Pons (tissue), 1 donor: ENCODE data around the gene DHRSX.
"Not testable (repeated sequence)": the region's sequence is repeated elsewhere in the genome, so short reads cannot be mapped to it uniquely, and the experiment has no call there.

Source experiments
- DNase-seq: peaks from one replicate; pipeline ENCODE4 v3.0.0-alpha.2; 2016; ENCODE audit warnings: low spot score

DHRSX gene

DNA sequence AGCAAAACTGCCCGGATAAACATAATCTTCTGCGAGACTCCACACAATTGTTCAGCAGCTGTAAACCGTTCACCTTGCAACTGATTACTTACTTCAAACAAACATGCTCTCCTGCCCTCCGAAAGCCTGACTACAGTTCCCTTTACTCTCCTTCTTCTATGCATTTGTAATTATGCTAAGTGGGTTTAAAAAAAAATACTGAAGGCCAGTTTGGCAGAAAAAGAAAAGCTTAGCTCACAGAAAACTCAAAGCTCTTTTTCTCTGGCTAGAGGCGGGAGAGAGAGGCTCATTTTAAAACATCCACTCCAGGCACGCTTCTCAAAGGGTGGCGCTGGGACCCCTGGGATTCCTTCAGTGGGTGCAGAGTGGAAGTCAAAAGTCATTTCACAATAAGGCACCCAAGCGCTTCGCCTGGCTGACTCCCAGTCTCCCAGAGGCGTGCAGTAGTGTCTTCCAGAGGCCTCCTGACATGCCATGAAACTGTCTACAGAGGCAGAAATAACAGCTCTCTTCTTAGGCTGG is 1.9 kb downstream of the DHRSX start:
- peak; percentile 74 for DNase-seq

DNA sequence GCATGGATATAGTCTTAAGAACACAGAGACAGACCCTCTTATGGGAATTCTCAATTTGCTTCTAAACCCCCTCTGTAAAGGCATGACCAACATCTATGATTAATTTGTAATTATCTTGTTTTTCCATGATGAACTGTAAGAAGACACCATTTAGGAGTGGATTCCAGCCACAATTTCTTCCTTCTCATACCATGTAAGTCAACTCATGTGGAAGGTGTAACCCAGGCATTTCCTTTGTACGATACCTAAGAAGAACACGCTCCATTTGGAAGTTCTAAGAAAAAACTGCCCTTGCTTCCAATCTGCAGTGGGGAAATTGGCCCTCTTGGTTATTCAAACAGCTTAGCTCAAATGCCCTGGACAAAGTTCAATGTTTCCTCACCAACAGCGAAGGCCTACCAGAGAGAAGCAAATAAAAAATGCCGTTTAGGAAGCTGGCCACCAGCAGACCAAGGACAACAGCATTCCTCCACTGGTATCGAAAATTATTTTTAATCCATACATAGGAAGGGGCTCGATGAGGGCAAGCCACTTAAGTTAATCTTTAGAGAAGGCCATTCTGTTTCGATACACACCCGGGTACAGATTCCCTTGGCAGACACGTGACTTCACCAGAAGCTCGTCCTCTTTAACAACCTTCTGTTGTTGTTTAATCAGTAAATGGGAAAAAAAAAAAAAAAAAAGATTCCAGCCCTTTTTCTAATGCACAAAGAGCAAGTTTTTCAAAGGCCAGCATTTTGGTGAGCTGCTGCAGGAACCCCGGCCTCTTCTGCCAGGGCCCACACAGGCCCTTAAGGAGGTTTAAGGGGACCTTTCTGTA is 2.6 kb downstream of the DHRSX start:
- peak; percentile 63 for DNase-seq

DNA sequence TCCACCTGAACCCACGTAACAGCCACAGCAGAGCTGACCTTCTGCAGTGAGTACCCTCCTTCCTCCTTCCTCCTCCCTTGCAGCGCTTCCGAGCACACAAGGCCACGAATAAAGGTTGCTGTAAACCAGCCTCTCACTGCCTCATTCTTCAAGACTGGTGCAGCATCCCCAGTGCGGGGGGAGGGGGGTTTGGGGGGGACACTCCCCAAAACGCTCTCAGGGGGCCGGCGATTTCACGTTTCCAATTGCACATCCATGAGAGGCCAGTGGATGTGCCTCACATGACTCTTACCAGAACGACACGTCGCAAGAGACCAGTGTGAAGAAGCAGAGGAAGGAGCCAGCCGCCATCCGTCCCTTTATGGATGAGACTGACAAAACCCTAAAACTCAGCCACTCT is 5.2 kb downstream of the DHRSX start:
- DNase-seq: no peak

DNA sequence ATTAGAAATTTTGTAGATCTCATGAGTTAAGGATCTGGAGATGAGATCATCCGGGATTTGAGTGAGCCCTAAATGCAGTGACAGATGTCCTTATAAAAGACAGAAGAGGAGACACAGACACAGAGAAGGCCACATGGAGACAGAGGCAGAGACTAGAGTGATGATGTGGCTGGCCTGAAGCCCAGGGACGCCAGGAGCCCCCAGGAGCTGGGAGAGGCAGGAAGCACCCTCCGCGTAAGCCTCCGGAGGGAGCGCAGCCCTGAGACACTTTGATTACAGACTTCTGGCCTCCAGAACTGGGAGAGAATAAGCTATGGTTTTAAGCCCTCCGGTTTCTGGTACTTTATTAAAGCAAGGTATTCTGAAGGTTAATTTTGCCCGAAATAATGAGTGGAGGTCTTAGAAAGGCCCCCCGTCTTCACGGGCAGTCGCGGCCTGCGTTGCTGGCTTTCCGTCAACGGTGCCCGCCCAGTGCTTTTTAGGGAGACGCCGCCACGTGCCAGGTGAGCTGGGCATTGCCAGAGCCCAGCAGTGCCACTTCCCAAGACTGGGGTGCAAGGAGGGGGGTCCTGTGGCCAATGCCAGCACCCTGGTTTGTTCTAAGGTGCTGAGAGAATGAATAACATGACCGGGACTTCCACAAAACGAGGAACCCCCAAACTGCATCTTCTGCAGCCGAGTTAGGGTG is 8.1 kb downstream of the DHRSX start:
- no peak for DNase-seq

DNA sequence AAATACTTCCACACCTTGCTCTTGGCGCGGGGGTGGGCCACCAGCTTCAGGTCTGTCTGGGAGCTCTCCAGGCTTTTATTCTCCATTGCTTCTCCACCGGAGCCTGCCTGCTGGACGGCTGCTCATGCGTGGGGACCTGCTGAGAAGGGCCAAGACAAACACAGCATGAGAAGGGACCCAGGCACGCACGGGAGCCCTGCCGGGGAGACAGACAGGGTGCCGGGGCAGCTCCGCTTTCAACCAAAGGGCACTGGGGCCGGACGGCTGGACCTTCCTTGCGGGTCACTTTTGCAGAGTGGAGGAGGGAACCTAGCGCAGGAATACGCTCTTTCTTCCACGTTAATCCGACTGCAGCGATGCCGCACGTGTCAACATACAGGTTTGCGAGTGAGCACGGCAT is 10.1 kb downstream of the DHRSX start:
- no peak for DNase-seq

DNA sequence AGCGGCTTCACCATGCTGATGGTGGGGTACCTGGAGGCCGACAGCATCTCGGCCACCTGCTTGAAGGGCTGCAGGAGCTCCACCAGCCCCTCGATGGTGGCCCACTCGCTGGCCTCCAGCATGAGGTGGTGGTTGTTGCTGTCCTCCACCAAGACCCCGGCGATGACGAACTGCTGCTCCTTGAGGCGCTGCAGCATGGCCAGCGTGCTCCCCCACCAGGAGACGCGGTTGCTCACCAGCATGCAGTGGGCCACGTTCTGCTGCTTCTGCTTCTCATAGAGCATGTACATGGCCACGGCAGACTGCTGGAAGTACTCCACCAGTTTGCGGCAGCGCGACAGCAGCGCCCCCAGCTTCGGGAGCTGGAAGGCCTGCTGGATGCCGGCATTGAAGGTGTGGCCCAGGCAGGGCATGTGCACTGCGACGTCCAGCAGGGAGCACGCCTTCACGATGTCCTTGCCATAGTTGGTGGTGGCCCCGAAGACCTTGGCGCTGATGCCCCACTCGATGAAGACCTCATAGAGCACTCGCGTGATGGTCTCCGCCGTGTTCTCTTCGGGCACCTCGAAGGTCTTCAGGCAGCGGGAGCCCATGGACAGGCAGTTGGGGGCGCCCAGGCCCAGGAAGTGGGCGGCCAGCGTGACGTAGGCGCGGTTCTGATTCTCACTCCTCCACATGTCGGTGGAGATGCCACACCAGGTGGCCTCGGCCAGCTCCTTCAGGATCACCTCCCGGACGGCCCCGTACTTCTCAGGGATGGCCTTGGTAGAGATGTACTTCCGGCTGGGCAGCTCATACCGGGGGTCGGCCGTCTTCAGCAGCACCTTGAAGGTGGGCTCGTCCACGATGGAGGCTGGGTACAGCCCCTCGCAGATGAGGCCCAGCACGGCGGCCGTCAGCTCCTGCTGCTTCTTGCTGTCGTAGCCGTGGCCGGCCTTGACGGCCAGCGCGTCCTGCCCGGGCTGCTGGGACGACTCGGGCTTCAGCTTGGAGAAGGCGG is 11.0 kb downstream of the DHRSX start:
- DNase-seq: no peak

DNA sequence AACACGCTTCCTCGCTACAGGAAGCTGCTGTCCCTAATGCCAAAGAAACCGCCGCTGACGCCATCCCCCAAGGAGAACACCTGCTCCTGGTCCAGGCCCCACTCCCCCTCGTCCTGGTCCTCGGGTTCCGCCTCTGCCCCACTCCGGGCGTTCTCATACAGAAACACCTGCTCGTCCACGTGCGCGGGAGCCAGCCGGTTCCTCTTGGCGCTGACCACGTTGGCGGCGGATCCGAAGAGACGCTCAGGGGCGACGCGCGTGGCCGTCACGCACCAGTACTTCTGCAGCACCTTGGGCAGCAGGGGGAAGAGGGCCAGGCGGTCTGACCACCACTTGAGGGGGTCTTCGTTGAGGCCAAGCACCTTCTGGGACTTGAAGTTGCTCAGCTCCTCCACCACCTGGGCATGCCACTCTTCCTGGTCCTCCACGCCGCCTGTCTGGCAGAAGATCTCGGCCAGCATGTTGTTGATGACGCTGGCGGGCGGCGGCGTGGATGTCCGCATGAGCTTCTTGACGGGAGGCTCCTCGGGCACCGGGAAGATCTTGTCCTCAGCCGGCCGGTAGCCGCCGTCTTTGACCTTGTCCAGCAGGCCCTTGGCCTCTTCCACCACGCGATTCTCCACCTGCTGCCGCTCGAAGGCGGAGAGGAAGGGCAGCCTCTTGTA is 12.0 kb downstream of the DHRSX start:
- DNase-seq: no peak

DNA sequence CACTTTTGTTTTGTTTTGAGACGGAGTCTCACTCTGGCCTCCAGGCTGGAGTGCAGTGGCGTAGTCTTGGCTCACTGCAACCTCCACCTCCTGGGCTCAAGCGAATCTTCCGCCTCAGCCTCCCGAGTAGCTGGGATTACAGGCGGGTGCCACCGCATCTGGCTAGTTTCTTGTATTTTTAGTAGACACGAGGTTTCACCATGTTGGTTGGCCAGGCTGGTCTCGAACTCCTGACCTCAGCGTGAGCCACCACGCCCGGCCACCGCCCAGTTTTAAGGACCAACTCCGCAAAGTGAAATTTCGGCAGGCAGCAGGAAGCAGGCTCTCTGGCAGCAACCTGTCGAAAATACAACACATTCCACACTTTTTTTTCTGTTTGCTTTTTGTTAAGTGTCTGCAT is 13.4 kb downstream of the DHRSX start:
- no peak for DNase-seq

DNA sequence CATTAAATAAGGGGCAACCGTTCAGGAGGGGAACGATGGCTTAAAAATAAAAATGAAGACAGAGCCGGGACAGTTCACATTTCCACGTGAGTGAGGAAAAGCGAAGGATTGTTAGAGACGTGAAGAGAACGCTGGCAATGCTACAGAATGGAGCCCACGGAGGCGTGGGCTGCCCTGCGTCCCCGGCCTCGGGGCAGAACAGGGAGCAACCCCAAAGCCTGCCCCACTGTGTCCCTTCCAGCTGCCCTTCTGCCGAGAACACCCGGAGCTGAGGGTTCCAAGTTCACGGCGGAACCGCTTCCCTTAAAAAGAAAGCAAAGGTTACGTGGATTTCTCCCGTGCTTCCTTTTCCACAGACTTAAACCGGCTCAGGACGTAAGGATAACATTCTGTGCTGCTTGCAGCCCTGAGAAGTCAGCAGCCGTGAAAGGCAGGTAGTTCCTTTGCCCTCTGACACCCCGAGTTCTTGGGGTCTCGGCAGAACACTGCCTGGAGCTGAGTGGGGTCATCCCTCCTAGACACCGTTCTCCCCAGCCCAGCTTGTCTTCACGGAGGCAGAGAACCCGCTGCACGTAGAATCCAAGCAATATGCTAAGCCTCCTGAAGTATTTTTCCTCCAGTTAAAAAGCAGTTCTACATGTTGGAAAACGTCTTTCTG is 14.2 kb downstream of the DHRSX start:
- no peak for DNase-seq

DNA sequence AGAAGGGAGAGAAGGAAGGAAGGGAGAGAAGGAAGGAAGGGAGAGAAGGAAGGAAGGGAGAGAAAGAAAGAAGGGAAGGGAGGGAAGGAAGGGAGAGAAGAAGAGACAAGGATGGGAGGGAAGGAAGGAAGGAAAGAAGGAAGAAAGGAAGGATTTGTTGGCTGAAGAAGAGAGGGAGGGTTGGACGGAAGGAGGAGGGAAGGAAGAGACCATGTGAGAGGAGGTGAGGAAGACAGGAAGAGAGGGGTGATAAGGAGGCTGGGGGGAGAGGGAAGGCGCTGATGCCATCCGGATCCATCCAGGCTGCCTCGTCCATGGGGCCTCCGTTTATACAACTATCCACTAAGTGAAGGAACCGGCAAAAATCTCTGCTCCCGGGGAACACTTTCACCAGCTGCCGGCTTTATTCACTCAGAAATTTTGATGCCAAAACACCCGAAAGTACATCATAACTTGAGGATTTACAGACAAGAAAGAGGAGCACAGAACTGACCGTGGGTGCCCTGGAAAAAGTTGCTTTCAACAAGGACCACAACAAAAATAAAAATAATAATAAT is 14.9 kb downstream of the DHRSX start:
- DNase-seq: no peak

DNA sequence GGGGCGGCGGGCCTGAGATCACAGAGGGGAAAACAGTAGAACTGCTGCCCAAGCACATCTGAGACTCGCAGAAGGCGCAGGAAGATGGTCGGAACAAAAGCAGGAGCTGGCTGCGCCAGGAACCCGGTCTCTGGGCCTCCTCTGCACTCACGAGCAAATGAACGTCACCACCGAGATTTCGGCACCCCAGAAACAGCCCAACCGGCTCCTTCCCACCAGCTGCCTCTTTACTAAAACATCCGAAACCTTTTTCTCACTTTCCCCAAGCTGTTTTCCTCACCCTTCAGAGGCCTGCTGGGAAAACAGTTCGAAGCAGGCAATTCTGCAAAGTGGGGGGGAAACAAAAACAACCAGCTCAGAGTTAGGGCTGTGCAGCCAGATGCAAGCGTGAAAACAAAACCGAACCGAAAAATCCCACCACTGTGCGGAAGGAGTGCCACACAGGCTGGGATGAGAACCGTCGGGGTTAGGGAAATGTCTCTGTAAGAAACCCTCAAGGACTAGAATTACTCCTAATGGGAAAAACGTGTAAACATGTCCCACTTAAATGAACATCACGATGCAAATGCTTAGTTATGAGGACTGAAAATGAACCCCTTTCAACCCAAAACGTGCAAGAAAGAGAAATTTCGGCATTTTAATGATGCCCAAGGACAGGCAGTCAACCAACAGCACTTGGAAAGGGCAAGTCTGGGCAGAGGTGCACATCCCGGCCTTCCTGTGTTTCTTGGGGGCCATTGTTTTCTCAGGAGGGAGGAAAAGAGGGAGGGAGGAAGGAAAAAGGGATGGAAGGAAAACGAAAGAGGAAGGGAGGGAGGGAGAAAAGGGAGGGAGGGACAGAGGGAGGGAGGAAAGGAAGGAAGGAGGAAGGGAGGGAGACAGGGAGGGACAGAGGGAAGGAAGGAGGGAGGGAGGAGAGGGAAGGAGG is 15.8 kb downstream of the DHRSX start:
- DNase-seq: peak; percentile 20

DNA sequence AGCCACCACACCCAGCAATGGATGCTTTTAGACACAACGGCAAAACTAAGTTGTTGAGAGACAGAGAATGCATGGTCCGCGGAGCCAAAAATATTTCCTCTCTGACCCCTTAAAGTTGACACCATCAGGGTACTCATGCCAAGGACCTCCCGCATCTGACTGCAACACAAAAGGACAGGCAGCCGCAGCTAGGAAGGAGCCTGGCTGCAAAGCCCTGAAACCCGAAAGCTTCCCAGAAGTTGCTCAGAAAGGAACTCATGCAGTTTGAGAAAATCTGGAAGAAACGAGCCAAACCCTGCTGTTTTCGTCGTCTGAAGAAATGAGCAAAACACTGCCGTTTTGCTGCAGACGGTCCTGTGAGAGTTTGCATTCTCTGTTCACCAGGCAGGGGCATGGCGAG is 16.5 kb downstream of the DHRSX start:
- no peak for DNase-seq

DNA sequence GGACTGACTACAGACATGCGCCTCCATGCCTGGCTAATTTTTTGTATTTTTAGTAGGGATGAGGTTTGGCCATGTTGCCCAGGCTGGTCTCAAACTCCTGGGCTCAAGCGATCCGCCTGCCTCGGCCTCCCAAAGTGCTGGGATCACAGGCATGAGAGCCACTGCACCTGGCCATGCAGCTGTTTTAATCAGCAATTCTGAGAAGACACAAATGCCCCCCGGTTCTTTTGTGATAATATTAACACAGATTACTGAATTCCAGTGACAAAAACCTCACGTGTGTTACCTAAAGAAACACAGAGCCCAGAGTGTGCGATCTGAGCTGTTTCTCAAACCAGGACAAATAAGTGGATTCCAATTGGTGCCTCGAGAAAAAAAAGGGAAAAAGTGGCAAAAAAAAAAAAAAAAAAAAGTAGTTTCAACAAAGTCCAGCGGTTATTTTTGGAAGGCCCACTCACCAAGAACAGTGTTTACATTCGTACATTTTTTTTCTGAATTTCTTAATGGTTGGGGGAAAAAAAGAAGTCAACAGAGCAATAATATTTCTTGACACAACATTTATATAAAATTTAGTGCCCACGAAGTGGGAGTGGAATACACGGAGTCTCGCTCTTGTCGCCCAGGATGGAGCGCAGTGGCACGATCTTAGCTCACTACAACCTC is 17.2 kb downstream of the DHRSX start:
- no peak for DNase-seq

DNA sequence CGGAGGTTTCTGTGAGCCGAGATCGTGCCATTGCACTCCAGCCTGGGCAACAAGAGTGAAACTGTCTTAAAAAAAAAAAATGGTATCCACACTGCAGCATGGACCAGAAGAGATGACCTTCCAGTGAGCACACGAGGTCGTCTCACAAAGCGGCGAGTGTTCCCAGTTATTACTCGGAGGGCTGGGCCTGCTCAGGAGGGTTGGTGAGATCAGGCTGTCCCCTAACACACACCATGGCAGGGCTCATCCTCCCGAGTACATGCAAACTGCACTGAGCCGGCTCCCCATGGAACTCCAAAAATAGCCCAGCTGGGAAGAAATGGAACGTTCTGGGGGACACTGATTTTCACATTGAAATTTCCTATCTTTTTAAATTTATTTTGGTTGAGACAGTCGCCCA is 19.2 kb downstream of the DHRSX start:
- DNase-seq: not testable (repeated sequence)

DNA sequence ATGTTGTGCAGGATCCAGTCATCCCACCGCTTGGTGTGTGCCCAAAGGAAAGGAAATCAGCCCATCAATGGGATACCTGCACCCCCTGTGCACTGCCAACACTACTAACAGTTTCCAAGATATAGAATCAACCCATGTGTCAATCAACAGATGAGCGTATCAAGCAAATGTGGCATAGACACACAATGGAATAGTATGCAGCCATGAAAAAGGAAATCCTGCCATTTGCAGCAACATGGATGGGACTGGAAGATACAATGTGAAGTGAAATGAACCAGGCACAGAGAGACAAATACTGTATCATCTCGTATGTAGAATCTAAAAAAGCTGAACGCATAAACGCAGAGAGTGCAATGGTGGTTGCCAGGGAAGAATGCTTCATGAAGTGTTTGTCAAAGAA is 20.8 kb downstream of the DHRSX start:
- DNase-seq: not testable (repeated sequence)

DNA sequence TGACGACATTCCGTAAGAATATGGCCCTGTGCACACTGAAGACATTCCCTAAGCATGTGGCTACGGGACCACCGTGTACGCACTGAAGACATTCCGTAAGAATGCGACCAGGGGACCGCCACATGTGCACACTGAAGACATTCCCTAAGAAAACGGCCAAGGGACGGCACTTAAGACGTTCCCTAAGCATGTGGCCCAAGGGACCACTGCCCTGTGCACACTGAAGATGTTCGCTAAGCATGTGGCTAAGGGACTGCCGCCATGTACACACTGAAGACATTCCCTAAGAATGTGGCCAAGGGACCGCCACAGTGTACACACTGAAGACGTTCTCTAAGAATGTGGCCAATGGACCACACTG is 21.4 kb downstream of the DHRSX start:
- no peak for DNase-seq

DNA sequence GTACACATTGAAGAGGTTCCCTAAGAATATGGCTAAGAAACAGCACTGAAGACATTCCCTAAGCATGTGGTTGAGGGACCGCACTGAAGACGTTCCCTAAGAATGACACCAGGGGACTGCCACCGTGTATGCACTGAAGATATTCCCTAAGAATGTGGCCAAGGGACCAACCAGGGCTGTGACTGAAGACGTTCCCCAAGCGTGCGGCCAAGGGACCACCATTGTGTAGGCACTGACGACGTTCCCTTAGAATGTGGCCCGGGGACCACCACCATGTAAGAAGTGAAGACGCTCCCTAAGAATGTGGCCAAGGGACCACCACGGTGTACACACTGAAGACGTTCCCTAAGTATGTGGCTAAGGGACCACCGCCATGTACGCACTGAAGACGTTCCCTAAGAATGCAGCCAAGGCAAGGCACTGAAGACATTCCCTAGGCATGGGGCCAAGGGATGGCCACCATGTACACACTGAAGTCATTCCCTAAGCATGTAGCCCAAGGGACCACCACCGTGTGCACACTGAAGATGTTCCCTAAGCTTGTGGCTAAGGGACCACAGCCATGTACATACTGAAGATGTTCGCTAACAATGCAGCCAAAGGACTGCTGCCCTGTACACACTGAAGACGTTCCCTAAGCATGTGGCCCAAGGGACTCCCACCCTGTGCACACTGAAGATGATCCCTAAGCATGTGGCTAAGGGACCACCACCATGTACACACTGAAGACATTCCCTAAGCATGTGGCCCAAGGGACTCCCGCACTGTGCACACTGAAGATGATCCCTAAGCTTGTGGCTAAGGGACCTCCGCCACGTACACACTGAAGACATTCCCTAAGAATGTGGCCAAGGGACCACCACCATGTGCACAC is 22.0 kb downstream of the DHRSX start:
- DNase-seq: no peak

DNA sequence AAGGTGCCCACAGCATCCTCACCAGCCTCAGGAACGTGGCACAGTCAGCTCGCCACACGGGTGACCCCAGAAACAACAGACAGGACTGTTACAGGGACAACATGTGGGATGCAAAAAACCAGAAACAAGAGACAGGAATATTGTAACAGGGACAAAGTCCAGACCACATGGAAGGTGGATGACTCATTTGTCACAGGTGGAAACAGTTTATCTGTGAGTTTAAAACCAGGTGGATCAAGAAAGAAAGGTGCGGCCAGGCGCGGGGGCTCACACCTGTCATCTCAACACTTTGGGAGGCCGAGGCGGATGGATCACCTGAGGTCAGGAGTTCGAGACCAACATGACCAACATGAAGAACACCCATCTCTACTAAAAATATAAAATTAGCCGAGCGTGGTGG is 23.5 kb downstream of the DHRSX start:
- DNase-seq: not testable (repeated sequence)
